ENCODE results near the gene OR4C15. TPM values are rescaled to one million over a fixed set of nuclear protein-coding genes. Genes with fewer than 3 reads are reported as not detected.

Gene OR4C15
- total RNA-seq (not detected), polyA plus RNA-seq (not detected)
- long read RNA-seq, donor 1: 0 reads
- long read RNA-seq, donor 2: 0 reads
- long read RNA-seq, donor 3: 0 reads
- long read RNA-seq, donor 4: 0 reads

GRCh38 chr11:55554169-55554568 lies at the start of gene OR4C15:
Gene OR4C15, plus strand, starts transcription at chr11:55554469. Its CDS starts 0 bp downstream, at chr11:55554469.
- ATAC-seq: no peak
- Histone ChIP-seq H3K27me3 (ENCODE audit: control insufficient read depth, insufficient read depth) (no peaks in the 10 kb centered on the region), H3K4me3 (ENCODE audit: low read length) (no peak within 1 kb of the TSS), H3K9me3 (ENCODE audit: control insufficient read depth, low read length) (no peaks in the 10 kb centered on the region), H3K27ac (ENCODE audit: low read length) (no peak within 1 kb of the TSS), H3K4me1 (ENCODE audit: control insufficient read depth, insufficient read depth, low read length) (no peaks in the 10 kb centered on the region)
- intact Hi-C loops (cut with DNase I): loop anchor here in 1 of 4 donors (10.0 kb wide), 1 partner anchor 59 kb away; no protein-coding TSS in a partner anchor
- no peak for DNase-seq

- intact Hi-C loops (cut with DNase I): no loop called here
- DNase-seq (no peak), ATAC-seq (no peak)
- H3K4me1 ChIP-seq (ENCODE audit: control insufficient read depth, insufficient read depth, low read length): no peaks in the 10 kb centered on the region
- no peaks in the 10 kb centered on the region for H3K9me3 ChIP-seq (ENCODE audit: control insufficient read depth, low read length)
- no peak within 1 kb of the TSS for H3K4me3 ChIP-seq (ENCODE audit: low read length)
- H3K27me3 ChIP-seq (ENCODE audit: control insufficient read depth, insufficient read depth): no peaks in the 10 kb centered on the region
- no peak within 1 kb of the TSS for H3K27ac ChIP-seq (ENCODE audit: low read length)
- 64% methylated on average over 3 of the region's 3 CpGs for WGBS
These were observed 17.6 kb downstream of the OR4C15 start, which contains the start of gene OR4C16 for GRCh38 chr11:55571828-55572227. Gene OR4C16, plus strand, starts transcription at chr11:55572128. Its CDS starts 0 bp downstream, at chr11:55572128.

- 26% methylated on average over 1 of the region's 1 CpG for WGBS
- Histone ChIP-seq H3K27me3 (ENCODE audit: control insufficient read depth, insufficient read depth) (no peaks in the 10 kb centered on the region), H3K4me1 (ENCODE audit: control insufficient read depth, insufficient read depth, low read length) (no peaks in the 10 kb centered on the region), H3K9me3 (ENCODE audit: control insufficient read depth, low read length) (no peaks in the 10 kb centered on the region), H3K27ac (ENCODE audit: low read length) (no peak overlapping the region), H3K4me3 (ENCODE audit: low read length) (no peak overlapping the region)
- intact Hi-C loops (cut with DNase I): no loop called here
- DNase-seq (no peak), ATAC-seq (no peak)
These were observed 18.3 kb downstream of the OR4C15 start for GRCh38 chr11:55572548-55572947.

Other genes starting within 250 kb of the OR4C15 start
- not detected for gene OR4A16, start 211.3 kb upstream of the OR4C15 start, total RNA-seq
- gene OR4A16, start 211.3 kb upstream of the OR4C15 start, polyA plus RNA-seq: not detected
- not detected for gene OR4A15, start 186.5 kb upstream of the OR4C15 start, total RNA-seq
- gene OR4A15, start 186.5 kb upstream of the OR4C15 start, polyA plus RNA-seq: not detected
- not detected for gene OR4C16, start 17.7 kb downstream of the OR4C15 start, total RNA-seq
- gene OR4C16, start 17.7 kb downstream of the OR4C15 start, polyA plus RNA-seq: not detected
- not detected for gene OR4C11, start 53.2 kb downstream of the OR4C15 start, total RNA-seq
- gene OR4C11, start 53.2 kb downstream of the OR4C15 start, polyA plus RNA-seq: not detected
- gene OR4P4, start 80.6 kb downstream of the OR4C15 start, total RNA-seq: not detected
- gene OR4P4, start 80.6 kb downstream of the OR4C15 start, polyA plus RNA-seq: not detected
- gene OR4S2, start 93.9 kb downstream of the OR4C15 start, total RNA-seq: not detected
- gene OR4S2, start 93.9 kb downstream of the OR4C15 start, polyA plus RNA-seq: not detected
- not detected for gene OR4C6, start 107.7 kb downstream of the OR4C15 start, total RNA-seq
- not detected for gene OR4C6, start 107.7 kb downstream of the OR4C15 start, polyA plus RNA-seq
- not detected for gene OR5D13, start 219.0 kb downstream of the OR4C15 start, total RNA-seq
- gene OR5D13, start 219.0 kb downstream of the OR4C15 start, polyA plus RNA-seq: not detected
- not detected for gene OR5D14, start 241.1 kb downstream of the OR4C15 start, total RNA-seq
- not detected for gene OR5D14, start 241.1 kb downstream of the OR4C15 start, polyA plus RNA-seq

All from right cardiac atrium (tissue), 5 donors.